IPS-NIHi11 (cell line): ENCODE measurements around the gene MYH14.

Experiments
- DNase-seq: peaks from one replicate; pipeline ENCODE4 v3.0.0; 2012; ENCODE audit warnings: mixed read lengths, low spot score

The MYH14 gene

GRCh38 chr19:50261446-50261970, 58.1 kb downstream of the MYH14 start:
- no peak for DNase-seq

- no peak for DNase-seq
These were observed 59.8 kb downstream of the MYH14 start for GRCh38 chr19:50263176-50263575.

- DNase-seq: no peak
These were observed 61.2 kb downstream of the MYH14 start for GRCh38 chr19:50264483-50265186.

GRCh38 chr19:50266041-50266440, 62.6 kb downstream of the MYH14 start:
- DNase-seq: no peak

GRCh38 chr19:50266896-50267295, 63.5 kb downstream of the MYH14 start:
- peak; percentile 98 for DNase-seq

- no peak for DNase-seq
These were observed 64.6 kb downstream of the MYH14 start for GRCh38 chr19:50268041-50268440.

GRCh38 chr19:50268501-50268900, 65.1 kb downstream of the MYH14 start:
- DNase-seq: no peak

GRCh38 chr19:50269653-50270052, 66.2 kb downstream of the MYH14 start:
- DNase-seq: no peak

- DNase-seq: no peak
These were observed 69.0 kb downstream of the MYH14 start for GRCh38 chr19:50272263-50272897.

GRCh38 chr19:50273821-50274220, 70.4 kb downstream of the MYH14 start:
- DNase-seq: no peak

GRCh38 chr19:50275577-50276368, 72.4 kb downstream of the MYH14 start:
- DNase-seq: no peak

GRCh38 chr19:50276370-50277063, 73.1 kb downstream of the MYH14 start:
- no peak for DNase-seq

GRCh38 chr19:50277966-50278580, 74.7 kb downstream of the MYH14 start:
- DNase-seq: no peak

- no peak for DNase-seq
These were observed 76.7 kb downstream of the MYH14 start for GRCh38 chr19:50280074-50280473.

- DNase-seq: no peak
These were observed 77.6 kb downstream of the MYH14 start for GRCh38 chr19:50280983-50281382.

GRCh38 chr19:50281491-50281890, 78.1 kb downstream of the MYH14 start:
- DNase-seq: no peak

- no peak for DNase-seq
These were observed 82.4 kb downstream of the MYH14 start for GRCh38 chr19:50285833-50286232.

- no peak for DNase-seq
These were observed 83.0 kb downstream of the MYH14 start for GRCh38 chr19:50286443-50286842.

- no peak for DNase-seq
These were observed 83.9 kb downstream of the MYH14 start for GRCh38 chr19:50287331-50287730.

- DNase-seq: no peak
These were observed 85.5 kb downstream of the MYH14 start for GRCh38 chr19:50288954-50289353.

GRCh38 chr19:50290011-50290410, 86.6 kb downstream of the MYH14 start:
- DNase-seq: no peak

GRCh38 chr19:50290775-50291174, 87.4 kb downstream of the MYH14 start:
- DNase-seq: no peak
